ENCODE data around the gene CYP2D6.
"Not testable (repeated sequence)": the region's sequence is repeated elsewhere in the genome, so short reads cannot be mapped to it uniquely, and the experiment has no call there.

Gene CYP2D6

GRCh38 chr22:42132457-42132856 is 1.8 kb upstream of the CYP2D6 start:
- DNase-seq (ENCODE audit: low read depth), result no peak
- TF ChIP-seq CTCF (IDR thresholded peaks at IDR 0.05; ENCODE audit: low read depth, low read length, missing control alignments), result no peak
- H3K4me3 ChIP-seq (ENCODE audit: low read depth, low read length), result no peak overlapping the region
- in situ Hi-C loops (cut with HindIII; ENCODE audit: low sequenced_read_pairs), result no loop called here

- H3K4me3 ChIP-seq (ENCODE audit: low read depth, low read length), result no peak overlapping the region
- no peak for DNase-seq (ENCODE audit: low read depth)
- TF ChIP-seq CTCF (IDR thresholded peaks at IDR 0.05; ENCODE audit: low read depth, low read length, missing control alignments), result no peak
- in situ Hi-C loops (cut with HindIII; ENCODE audit: low sequenced_read_pairs), result no loop called here
These were observed 952 bp upstream of the CYP2D6 start for GRCh38 chr22:42131562-42131961.

- DNase-seq (ENCODE audit: low read depth); in situ Hi-C loops (cut with HindIII; ENCODE audit: low sequenced_read_pairs): not testable (repeated sequence)
These were observed 428 bp downstream of the CYP2D6 start for GRCh38 chr22:42130182-42130581.

GRCh38 chr22:42128776-42129694 is 1.6 kb downstream of the CYP2D6 start:
- DNase-seq (ENCODE audit: low read depth); H3K4me3 ChIP-seq (ENCODE audit: low read depth, low read length); in situ Hi-C loops (cut with HindIII; ENCODE audit: low sequenced_read_pairs): not testable (repeated sequence)

More at GRCh38 chr22:42130182-42130581, 428 bp downstream of the CYP2D6 start:
- not testable (repeated sequence) for H3K4me3 ChIP-seq (ENCODE audit: low read depth, low read length)

GRCh38 chr22:42128007-42128406 is 2.6 kb downstream of the CYP2D6 start:
- in situ Hi-C loops (cut with HindIII; ENCODE audit: low sequenced_read_pairs); H3K4me3 ChIP-seq (ENCODE audit: low read depth, low read length); DNase-seq (ENCODE audit: low read depth): not testable (repeated sequence)

GRCh38 chr22:42127606-42128005 is 3.0 kb downstream of the CYP2D6 start:
- no peak overlapping the region for H3K4me3 ChIP-seq (ENCODE audit: low read depth, low read length)
- TF ChIP-seq CTCF (IDR thresholded peaks at IDR 0.05; ENCODE audit: low read depth, low read length, missing control alignments), result no peak
- in situ Hi-C loops (cut with HindIII; ENCODE audit: low sequenced_read_pairs), result no loop called here
- DNase-seq (ENCODE audit: low read depth), result no peak

- H3K4me3 ChIP-seq (ENCODE audit: low read depth, low read length); DNase-seq (ENCODE audit: low read depth); in situ Hi-C loops (cut with HindIII; ENCODE audit: low sequenced_read_pairs): not testable (repeated sequence)
These were observed 7.1 kb downstream of the CYP2D6 start for GRCh38 chr22:42123529-42123928.

- DNase-seq (ENCODE audit: low read depth); in situ Hi-C loops (cut with HindIII; ENCODE audit: low sequenced_read_pairs); H3K4me3 ChIP-seq (ENCODE audit: low read depth, low read length): not testable (repeated sequence)
These were observed 10.2 kb downstream of the CYP2D6 start for GRCh38 chr22:42120231-42121021.

- no peak overlapping the region for H3K4me3 ChIP-seq (ENCODE audit: low read depth, low read length)
- DNase-seq (ENCODE audit: low read depth), result no peak
- in situ Hi-C loops (cut with HindIII; ENCODE audit: low sequenced_read_pairs), result no loop called here
- no peak for TF ChIP-seq CTCF (IDR thresholded peaks at IDR 0.05; ENCODE audit: low read depth, low read length, missing control alignments)
These were observed 13.7 kb downstream of the CYP2D6 start for GRCh38 chr22:42116848-42117424.

- DNase-seq (ENCODE audit: low read depth); in situ Hi-C loops (cut with HindIII; ENCODE audit: low sequenced_read_pairs); H3K4me3 ChIP-seq (ENCODE audit: low read depth, low read length): not testable (repeated sequence)
These were observed 15.2 kb downstream of the CYP2D6 start for GRCh38 chr22:42115420-42115830.

All from astrocyte of the cerebellum (primary cell).